WTC11 (cell line): ENCODE data around the gene KCNJ6.

Experiments used
- CTCF ChIP-seq: fragments of 200-600 bp; IDR thresholded peaks from 2 replicates; pipeline ENCODE4 v1.8.0; 2022; ENCODE audit warnings: antibody characterized with exemption
- E2F4 ChIP-seq: sonication (generic); formaldehyde crosslinking; IDR thresholded peaks from 2 replicates; pipeline ENCODE4 v1.8.1; 2022; ENCODE audit warnings: low read depth, mild to moderate bottlenecking, moderate library complexity, missing genetic modification reagents, borderline replicate concordance
- HMGA2 ChIP-seq: fragments of 250-450 bp; sonication (Bioruptor Pico); IDR thresholded peaks from 2 replicates; pipeline ENCODE4 v1.4.0; 2021; ENCODE audit warnings: mild to moderate bottlenecking, moderate library complexity
- MLX ChIP-seq: sonication (generic); formaldehyde crosslinking; IDR thresholded peaks from 2 replicates; pipeline ENCODE4 v1.8.1; 2023; ENCODE audit warnings: mild to moderate bottlenecking, missing genetic modification reagents, moderate library complexity
- ZNF232 ChIP-seq: sonication (generic); formaldehyde crosslinking; IDR thresholded peaks from 2 replicates; pipeline ENCODE4 v1.8.0; 2022; ENCODE audit warnings: mild to moderate bottlenecking, missing genetic modification reagents
- ZNF281 ChIP-seq: sonication (generic); formaldehyde crosslinking; IDR thresholded peaks from 2 replicates; pipeline ENCODE4 v1.8.0; 2023; ENCODE audit warnings: mild to moderate bottlenecking, missing genetic modification reagents
- TF ChIP-seq, protein P1 (sequence below): sonication (generic); formaldehyde crosslinking; conservative IDR thresholded peaks from 2 replicates; pipeline ENCODE4 v1.8.1; 2023; ENCODE audit warnings: mild to moderate bottlenecking, low read depth, missing genetic modification reagents, moderate library complexity
- TF ChIP-seq, protein P2 (sequence below): fragments of 250-450 bp; sonication (Bioruptor Pico); IDR thresholded peaks from 2 replicates; pipeline ENCODE4 v1.9.0; 2021; ENCODE audit warnings: mild to moderate bottlenecking

DNA sequence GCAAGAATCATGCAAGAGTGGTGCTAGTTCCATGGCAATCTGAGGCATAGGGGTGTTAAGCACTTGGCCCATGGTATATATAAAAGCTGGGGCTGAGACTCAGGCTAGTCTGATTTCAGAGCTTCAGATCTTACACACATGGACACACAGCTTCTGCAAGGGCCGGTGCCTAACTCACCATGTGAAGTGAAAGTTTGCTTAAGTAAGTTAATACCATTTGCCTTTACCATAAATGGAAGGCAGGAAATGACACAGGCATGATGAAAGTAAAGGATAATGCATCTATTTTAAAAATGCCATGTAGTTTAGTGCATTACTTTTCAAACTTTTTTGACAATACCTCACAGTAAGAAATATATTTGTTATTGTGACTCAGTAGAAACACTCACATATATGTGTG is 122.6 kb downstream of the KCNJ6 start:
- no peak for TF ChIP-seq CTCF
- TF ChIP-seq, protein P1, sequence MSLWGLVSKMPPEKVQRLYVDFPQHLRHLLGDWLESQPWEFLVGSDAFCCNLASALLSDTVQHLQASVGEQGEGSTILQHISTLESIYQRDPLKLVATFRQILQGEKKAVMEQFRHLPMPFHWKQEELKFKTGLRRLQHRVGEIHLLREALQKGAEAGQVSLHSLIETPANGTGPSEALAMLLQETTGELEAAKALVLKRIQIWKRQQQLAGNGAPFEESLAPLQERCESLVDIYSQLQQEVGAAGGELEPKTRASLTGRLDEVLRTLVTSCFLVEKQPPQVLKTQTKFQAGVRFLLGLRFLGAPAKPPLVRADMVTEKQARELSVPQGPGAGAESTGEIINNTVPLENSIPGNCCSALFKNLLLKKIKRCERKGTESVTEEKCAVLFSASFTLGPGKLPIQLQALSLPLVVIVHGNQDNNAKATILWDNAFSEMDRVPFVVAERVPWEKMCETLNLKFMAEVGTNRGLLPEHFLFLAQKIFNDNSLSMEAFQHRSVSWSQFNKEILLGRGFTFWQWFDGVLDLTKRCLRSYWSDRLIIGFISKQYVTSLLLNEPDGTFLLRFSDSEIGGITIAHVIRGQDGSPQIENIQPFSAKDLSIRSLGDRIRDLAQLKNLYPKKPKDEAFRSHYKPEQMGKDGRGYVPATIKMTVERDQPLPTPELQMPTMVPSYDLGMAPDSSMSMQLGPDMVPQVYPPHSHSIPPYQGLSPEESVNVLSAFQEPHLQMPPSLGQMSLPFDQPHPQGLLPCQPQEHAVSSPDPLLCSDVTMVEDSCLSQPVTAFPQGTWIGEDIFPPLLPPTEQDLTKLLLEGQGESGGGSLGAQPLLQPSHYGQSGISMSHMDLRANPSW (CRISPR knock-in tag) = no peak
- TF ChIP-seq ZNF281 (CRISPR knock-in tag) = no peak
- no peak for TF ChIP-seq ZNF232 (CRISPR knock-in tag)
- TF ChIP-seq, protein P2, sequence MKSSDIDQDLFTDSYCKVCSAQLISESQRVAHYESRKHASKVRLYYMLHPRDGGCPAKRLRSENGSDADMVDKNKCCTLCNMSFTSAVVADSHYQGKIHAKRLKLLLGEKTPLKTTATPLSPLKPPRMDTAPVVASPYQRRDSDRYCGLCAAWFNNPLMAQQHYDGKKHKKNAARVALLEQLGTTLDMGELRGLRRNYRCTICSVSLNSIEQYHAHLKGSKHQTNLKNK (CRISPR knock-in tag) = no peak
- TF ChIP-seq MLX (CRISPR knock-in tag) = no peak
- TF ChIP-seq HMGA2 (CRISPR knock-in tag) = no peak
- no peak for TF ChIP-seq E2F4 (CRISPR knock-in tag)
